Mesodermal cell (in vitro differentiated cells): ENCODE results near the gene MUSK.

ENCODE experiments used
- H3K27ac ChIP-seq: 2 replicates; pipeline ENCODE4 v1.7.0; 2013; ENCODE audit warnings: mild to moderate bottlenecking, low read depth, low read length, moderate library complexity; ENCODE audit not compliant: severe bottlenecking
- H3K36me3 ChIP-seq: 2 replicates; pipeline ENCODE4 v1.7.1; 2013; ENCODE audit warnings: mild to moderate bottlenecking, low read length, moderate library complexity; ENCODE audit not compliant: control insufficient read depth, insufficient read depth
- H3K4me1 ChIP-seq: one replicate; pipeline ENCODE4 v1.7.1; 2013; ENCODE audit warnings: mild to moderate bottlenecking, low read length; ENCODE audit not compliant: insufficient read depth, control insufficient read depth, poor library complexity, severe bottlenecking
- H3K4me3 ChIP-seq: 2 replicates; pipeline ENCODE4 v1.7.0; 2013; ENCODE audit warnings: low read length, control low read depth, mild to moderate bottlenecking; ENCODE audit not compliant: insufficient read depth, poor library complexity, severe bottlenecking; ENCODE audit errors: extremely low read depth
- H3K9me3 ChIP-seq: 2 replicates; pipeline ENCODE4 v1.7.1; 2013; ENCODE audit warnings: mild to moderate bottlenecking, low read length, moderate library complexity; ENCODE audit not compliant: control insufficient read depth
- WGBS, 2 experiments: methylation state at CpG; one replicate each; pipeline ENCODE4 v1.1.5; 2013; ENCODE audit warnings: missing lambda C conversion rate in 2 of 2; ENCODE audit not compliant: insufficient coverage in 2 of 2; 5-methylcytosine and 5-hydroxymethylcytosine counted together

Gene MUSK

GRCh38 chr9:110758201-110758600 is 89.6 kb downstream of the MUSK start:
- Histone ChIP-seq H3K36me3 (no peaks in the 10 kb centered on the region), H3K27ac (no peak overlapping the region), H3K9me3 (no peaks in the 10 kb centered on the region), H3K4me3 (no peak overlapping the region), H3K4me1 (no peaks in the 10 kb centered on the region)

- Histone ChIP-seq H3K4me3 (no peak overlapping the region), H3K9me3 (no peaks in the 10 kb centered on the region), H3K36me3 (no peaks in the 10 kb centered on the region), H3K27ac (no peak overlapping the region), H3K4me1 (no peaks in the 10 kb centered on the region)
- no CpG with 5 or more reads among the region's 2 CpGs for WGBS, 2 experiments
Measured at GRCh38 chr9:110762783-110763182, 94.2 kb downstream of the MUSK start.

- no CpG with 5 or more reads among the region's 1 CpG for WGBS, 2 experiments
- H3K27ac ChIP-seq = no peak overlapping the region
Measured at GRCh38 chr9:110763568-110763967, 95.0 kb downstream of the MUSK start.

GRCh38 chr9:110764006-110764405 is 95.4 kb downstream of the MUSK start:
- 83 to 90% methylated on average over 2 of the region's 3 CpGs for WGBS, 2 experiments
- no peaks in the 10 kb centered on the region for H3K36me3 ChIP-seq
- no peaks in the 10 kb centered on the region for H3K4me1 ChIP-seq
- H3K4me3 ChIP-seq = no peak overlapping the region
- no peak overlapping the region for H3K27ac ChIP-seq
- H3K9me3 ChIP-seq = no peaks in the 10 kb centered on the region

More at GRCh38 chr9:110763568-110763967, 95.0 kb downstream of the MUSK start:
- Histone ChIP-seq H3K4me3 (no peak overlapping the region), H3K36me3 (no peaks in the 10 kb centered on the region), H3K4me1 (no peaks in the 10 kb centered on the region), H3K9me3 (no peaks in the 10 kb centered on the region)

- Histone ChIP-seq H3K4me3 (no peak overlapping the region), H3K9me3 (no peaks in the 10 kb centered on the region), H3K36me3 (no peaks in the 10 kb centered on the region), H3K4me1 (no peaks in the 10 kb centered on the region), H3K27ac (no peak overlapping the region)
- WGBS, 2 experiments = 81 to 89% methylated on average over 1 to 2 of the region's 2 CpGs
Measured at GRCh38 chr9:110765926-110766325, 97.3 kb downstream of the MUSK start.

GRCh38 chr9:110767559-110768063 is 99.0 kb downstream of the MUSK start:
- 92% methylated on average over 3 of the region's 6 CpGs for WGBS, 2 experiments
- Histone ChIP-seq H3K27ac (no peak overlapping the region), H3K4me3 (no peak overlapping the region), H3K4me1 (no peaks in the 10 kb centered on the region), H3K36me3 (no peaks in the 10 kb centered on the region), H3K9me3 (no peaks in the 10 kb centered on the region)

- WGBS, 2 experiments = 60% methylated on average over 1 of the region's 2 CpGs; no CpG with 5 or more reads in 1 of the 2 experiments
- no peaks in the 10 kb centered on the region for H3K4me1 ChIP-seq
- no peak overlapping the region for H3K27ac ChIP-seq
- H3K4me3 ChIP-seq = no peak overlapping the region
- H3K9me3 ChIP-seq = no peaks in the 10 kb centered on the region
- no peaks in the 10 kb centered on the region for H3K36me3 ChIP-seq
Measured at GRCh38 chr9:110768886-110769285, 100.3 kb downstream of the MUSK start.

GRCh38 chr9:110769667-110770066 is 101.1 kb downstream of the MUSK start:
- no CpG with 5 or more reads among the region's 3 CpGs for WGBS, 2 experiments
- Histone ChIP-seq H3K4me1 (no peaks in the 10 kb centered on the region), H3K27ac (no peak overlapping the region), H3K36me3 (no peaks in the 10 kb centered on the region), H3K4me3 (no peak overlapping the region), H3K9me3 (no peaks in the 10 kb centered on the region)

GRCh38 chr9:110775724-110776123 is 107.1 kb downstream of the MUSK start:
- no peaks in the 10 kb centered on the region for H3K36me3 ChIP-seq
- no peak overlapping the region for H3K27ac ChIP-seq
- H3K9me3 ChIP-seq = no peaks in the 10 kb centered on the region
- no peaks in the 10 kb centered on the region for H3K4me1 ChIP-seq
- no peak overlapping the region for H3K4me3 ChIP-seq
- 85 to 100% methylated on average over 1 to 3 of the region's 5 CpGs for WGBS, 2 experiments

- Histone ChIP-seq H3K9me3 (no peaks in the 10 kb centered on the region), H3K27ac (no peak overlapping the region), H3K36me3 (no peaks in the 10 kb centered on the region), H3K4me3 (no peak overlapping the region), H3K4me1 (no peaks in the 10 kb centered on the region)
- no CpG with 5 or more reads among the region's 1 CpG for WGBS, 2 experiments
Measured at GRCh38 chr9:110776221-110776620, 107.6 kb downstream of the MUSK start.

- 43 to 49% methylated on average over 2 of the region's 5 CpGs for WGBS, 2 experiments
- no peak overlapping the region for H3K4me3 ChIP-seq
- H3K4me1 ChIP-seq = no peaks in the 10 kb centered on the region
- H3K36me3 ChIP-seq = no peaks in the 10 kb centered on the region
- H3K9me3 ChIP-seq = no peaks in the 10 kb centered on the region
- no peak overlapping the region for H3K27ac ChIP-seq
Measured at GRCh38 chr9:110777196-110777875, 108.7 kb downstream of the MUSK start.
